K562 (cell line): ENCODE measurements around the gene TIAL1.

ENCODE experiments used
- ELF1 ChIP-seq: fragments of 200-800 bp; sonication (Bioruptor generic); IDR thresholded peaks from 2 replicates; pipeline ENCODE4 v1.6.1; 2016; ENCODE audit warnings: missing genetic modification characterization, missing compliant biosample characterization
- MAX ChIP-seq: sonication (generic); formaldehyde crosslinking; IDR thresholded peaks from 2 replicates; pipeline ENCODE4 v1.9.0; 2022; ENCODE audit warnings: mild to moderate bottlenecking, missing genetic modification reagents
- MAZ ChIP-seq, 2 experiments: fragments of 450-650 bp in 1 of 2; sonication (generic) in 1 of 2; formaldehyde crosslinking; IDR thresholded peaks in 1 of 2; conservative IDR thresholded peaks in 1 of 2; 2 replicates each; pipeline versions ENCODE4 v1.4.0 to v1.5.0; 2020; ENCODE audit warnings: mild to moderate bottlenecking in 1 of 2, missing genetic modification reagents in 1 of 2
- MXI1 ChIP-seq: IDR thresholded peaks from 2 replicates; pipeline ENCODE4 v1.6.1; 2011; ENCODE audit warnings: low read depth, mild to moderate bottlenecking, improper control_type of control experiment, low read length
- RBBP5 ChIP-seq: fragments of 200-600 bp; sonication (generic); IDR thresholded peaks from 2 replicates; pipeline ENCODE4 v1.6.1; 2012; ENCODE audit warnings: borderline replicate concordance, mild to moderate bottlenecking, low read length, control low read depth, inconsistent platforms; ENCODE audit not compliant: insufficient read depth, poor library complexity, severe bottlenecking
- SRF ChIP-seq, 2 experiments: fragments of 250-450, 450-650 bp in 1 of 2; sonication (Bioruptor Pico) in 1 of 2; sonication (generic) in 1 of 2; formaldehyde crosslinking; IDR thresholded peaks; 2 replicates each; pipeline versions ENCODE4 v1.5.0 to v1.5.1; 2020 to 2022; ENCODE audit warnings: mild to moderate bottlenecking in 1 of 2, missing genetic modification reagents in 1 of 2
- TBL1XR1 ChIP-seq, 2 experiments: IDR thresholded peaks; 2 replicates each; pipeline ENCODE4 v1.6.1; 2012; ENCODE audit warnings: improper control_type of control experiment in 2 of 2, low read length in 2 of 2, mild to moderate bottlenecking in 1 of 2
- TRIM28 ChIP-seq: fragments of 450-650 bp; IDR thresholded peaks from 2 replicates; pipeline ENCODE4 v1.6.1; 2017
- ZFX ChIP-seq: sonication (generic); formaldehyde crosslinking; IDR thresholded peaks from 2 replicates; pipeline ENCODE4 v1.8.0; 2022; ENCODE audit warnings: mild to moderate bottlenecking, missing genetic modification reagents, moderate library complexity
- ZNF318 ChIP-seq, 2 experiments: fragments of 450-650 bp; IDR thresholded peaks; 2 replicates each; pipeline ENCODE4 v1.6.1; 2016; ENCODE audit warnings: mild to moderate bottlenecking in 2 of 2, borderline replicate concordance in 1 of 2, low read depth in 1 of 2, moderate library complexity in 1 of 2

- TF ChIP-seq TBL1XR1 (IDR thresholded peaks at IDR 0.05; ENCODE audit: low read length in 2 of 2) (no peak), TRIM28 (no peak), ZFX (CRISPR knock-in tag) (no peak), ELF1 (tag) (no peak), RBBP5 (no peak), SRF (CRISPR knock-in tag; IDR thresholded peaks at IDR 0.05) (no peak), MXI1 (no peak), MAZ (CRISPR knock-in tag; conservative IDR thresholded peaks at IDR 0.05 in 1 of 2, IDR thresholded peaks at IDR 0.05 in 1 of 2) (no peak), MAX (CRISPR knock-in tag) (no peak), ZNF318 (IDR thresholded peaks at IDR 0.05; ENCODE audit: borderline replicate concordance in 1 of 2, low read depth in 1 of 2) (no peak)
Observed at GRCh38 chr10:119546009-119546408, 50.8 kb downstream of the TIAL1 start.
